Measurements from ENCODE around the gene MRPL38.

Gene MRPL38

DNA sequence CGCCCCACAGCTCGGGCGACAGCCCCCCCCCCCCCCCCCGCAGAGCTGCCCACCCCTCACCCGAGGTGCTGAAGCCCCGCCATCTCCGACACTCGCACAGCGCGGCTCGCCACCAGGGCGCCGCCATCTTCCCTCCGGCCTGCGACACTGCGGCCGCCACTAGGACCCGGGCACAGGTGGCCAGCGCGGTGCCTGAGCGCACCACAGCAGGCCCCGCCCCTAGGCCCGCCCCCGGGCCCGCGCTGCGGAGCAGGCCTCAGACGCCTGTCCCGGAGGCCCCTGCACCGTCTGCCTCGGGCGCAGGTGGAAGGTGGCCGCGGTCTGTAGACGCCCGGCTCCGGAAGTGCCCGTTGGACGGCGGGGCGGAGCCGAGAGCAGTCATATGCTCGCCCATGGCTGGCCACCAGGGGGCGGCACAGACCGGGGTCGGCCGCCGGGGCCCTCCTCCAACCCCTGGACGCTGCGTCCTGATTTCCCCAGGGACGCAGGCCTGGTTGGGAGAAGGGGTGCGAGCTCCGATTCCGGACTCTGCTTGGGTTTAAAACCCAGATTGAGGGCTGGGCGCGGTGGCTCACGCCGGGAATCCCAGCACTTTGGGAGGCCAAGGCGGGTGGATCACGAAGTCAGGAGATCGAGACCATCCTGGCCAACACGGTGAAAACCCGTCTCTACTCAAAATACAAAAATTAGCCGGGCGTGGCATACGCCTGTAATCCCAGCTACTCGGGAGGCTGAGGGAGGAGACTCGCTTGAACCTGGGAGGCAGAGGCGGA lies at the start of gene MRPL38:
TSS of gene MRPL38 (minus strand) at position 136 of the 773 bp plus-strand sequence. CDS start at position 127, 9 bp downstream.
- peak within 1 kb of the TSS; percentile 86 for H3K27ac ChIP-seq
- TF ChIP-seq, protein P1, sequence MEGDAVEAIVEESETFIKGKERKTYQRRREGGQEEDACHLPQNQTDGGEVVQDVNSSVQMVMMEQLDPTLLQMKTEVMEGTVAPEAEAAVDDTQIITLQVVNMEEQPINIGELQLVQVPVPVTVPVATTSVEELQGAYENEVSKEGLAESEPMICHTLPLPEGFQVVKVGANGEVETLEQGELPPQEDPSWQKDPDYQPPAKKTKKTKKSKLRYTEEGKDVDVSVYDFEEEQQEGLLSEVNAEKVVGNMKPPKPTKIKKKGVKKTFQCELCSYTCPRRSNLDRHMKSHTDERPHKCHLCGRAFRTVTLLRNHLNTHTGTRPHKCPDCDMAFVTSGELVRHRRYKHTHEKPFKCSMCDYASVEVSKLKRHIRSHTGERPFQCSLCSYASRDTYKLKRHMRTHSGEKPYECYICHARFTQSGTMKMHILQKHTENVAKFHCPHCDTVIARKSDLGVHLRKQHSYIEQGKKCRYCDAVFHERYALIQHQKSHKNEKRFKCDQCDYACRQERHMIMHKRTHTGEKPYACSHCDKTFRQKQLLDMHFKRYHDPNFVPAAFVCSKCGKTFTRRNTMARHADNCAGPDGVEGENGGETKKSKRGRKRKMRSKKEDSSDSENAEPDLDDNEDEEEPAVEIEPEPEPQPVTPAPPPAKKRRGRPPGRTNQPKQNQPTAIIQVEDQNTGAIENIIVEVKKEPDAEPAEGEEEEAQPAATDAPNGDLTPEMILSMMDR (conservative IDR thresholded peaks at IDR 0.05) = peak; percentile 98

DNA sequence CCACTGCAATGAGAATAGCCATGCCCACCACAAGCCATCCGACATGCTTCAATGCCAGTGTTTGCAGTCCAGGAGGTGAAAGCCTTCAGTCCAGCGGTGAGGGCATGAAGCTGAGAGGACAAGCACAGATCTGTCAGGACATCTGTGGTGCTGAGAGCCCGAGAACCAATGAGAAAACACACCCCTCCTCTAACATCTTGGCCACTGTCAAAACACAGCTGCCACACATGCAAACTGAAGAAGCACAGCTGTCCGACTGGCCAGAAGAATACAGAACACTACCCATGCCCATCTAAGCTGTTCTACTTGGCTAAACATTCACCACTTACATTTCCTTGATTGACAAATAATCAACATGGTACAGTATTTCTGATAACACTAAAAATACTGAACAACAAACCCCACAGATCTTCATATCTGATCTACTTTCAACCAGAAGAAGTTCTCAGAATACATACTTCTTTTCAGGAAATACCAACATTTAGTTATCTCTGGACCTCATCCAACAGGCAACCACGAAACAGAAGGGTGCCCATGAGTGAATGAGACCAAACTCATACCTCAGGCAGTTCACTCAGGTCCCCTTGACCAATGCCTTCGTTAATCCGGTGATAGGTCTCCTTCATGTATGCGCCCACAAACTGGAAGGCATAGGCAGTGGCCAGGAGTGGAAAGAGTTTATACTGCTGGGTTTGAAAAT lies 46.3 kb upstream of the MRPL38 start:
- no peak overlapping the region for H3K27ac ChIP-seq
- TF ChIP-seq, protein P1 (conservative IDR thresholded peaks at IDR 0.05) = no peak

DNA sequence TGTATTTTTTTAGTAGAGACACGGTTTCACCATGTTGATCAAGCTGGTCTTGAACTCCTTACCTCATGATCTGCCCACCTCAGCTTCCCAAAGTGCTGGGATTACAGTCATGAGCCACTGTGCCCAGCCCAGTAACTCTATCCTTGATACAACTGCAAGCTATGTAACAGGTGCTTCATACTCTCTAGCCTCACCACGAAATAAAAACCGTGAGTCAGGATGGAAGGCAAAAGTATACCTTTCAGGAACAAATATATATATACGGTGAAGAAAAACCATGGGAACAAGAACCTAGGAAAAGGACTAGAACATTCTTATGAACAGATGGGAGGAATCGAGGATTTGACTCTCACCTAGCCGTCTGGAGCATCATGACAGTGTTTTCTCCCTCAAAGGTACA lies 45.7 kb upstream of the MRPL38 start:
- TF ChIP-seq, protein P1 (conservative IDR thresholded peaks at IDR 0.05) = no peak
- no peak overlapping the region for H3K27ac ChIP-seq

DNA sequence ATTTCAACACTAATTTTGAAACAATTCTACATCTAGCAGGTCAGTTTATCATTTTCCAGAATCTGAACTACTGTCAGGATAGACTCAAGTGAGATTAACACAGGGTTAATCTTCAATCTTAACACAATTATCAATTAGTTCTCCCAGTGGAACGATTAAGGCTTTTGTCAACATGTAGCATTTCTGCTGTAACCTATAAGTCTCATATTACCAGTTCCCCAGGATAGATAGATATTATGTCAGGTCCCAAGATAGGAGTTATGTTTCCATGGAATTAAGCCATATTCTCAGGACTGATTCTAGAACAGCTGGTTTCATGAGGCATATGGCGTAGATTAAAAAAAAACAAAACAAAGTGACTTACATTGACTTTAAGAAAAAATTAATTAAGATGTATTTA lies 40.5 kb upstream of the MRPL38 start:
- peak overlapping the region; percentile 1; the same call in 1 of the 2 replicates for H3K27ac ChIP-seq
- TF ChIP-seq, protein P1 (conservative IDR thresholded peaks at IDR 0.05) = no peak

DNA sequence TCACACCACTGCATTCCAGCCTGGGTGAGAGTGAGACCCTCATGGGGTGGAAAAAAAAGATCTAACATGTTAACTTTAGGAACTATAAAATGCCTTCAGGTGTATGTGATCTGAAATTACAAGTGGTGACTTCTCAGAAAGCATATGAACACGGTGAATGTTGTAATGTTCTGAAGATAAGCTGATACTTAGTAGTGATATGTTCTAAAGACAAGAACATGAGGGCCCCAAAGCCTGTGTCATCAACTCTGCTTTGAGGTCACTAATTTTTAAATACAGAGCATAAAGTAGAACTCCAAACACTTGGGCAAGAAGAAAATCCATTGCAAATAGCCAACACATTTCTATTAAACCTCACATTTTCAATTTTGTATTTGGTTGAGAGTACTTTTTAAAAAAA lies 38.8 kb upstream of the MRPL38 start:
- H3K27ac ChIP-seq = no peak overlapping the region
- TF ChIP-seq, protein P1 (conservative IDR thresholded peaks at IDR 0.05) = no peak

DNA sequence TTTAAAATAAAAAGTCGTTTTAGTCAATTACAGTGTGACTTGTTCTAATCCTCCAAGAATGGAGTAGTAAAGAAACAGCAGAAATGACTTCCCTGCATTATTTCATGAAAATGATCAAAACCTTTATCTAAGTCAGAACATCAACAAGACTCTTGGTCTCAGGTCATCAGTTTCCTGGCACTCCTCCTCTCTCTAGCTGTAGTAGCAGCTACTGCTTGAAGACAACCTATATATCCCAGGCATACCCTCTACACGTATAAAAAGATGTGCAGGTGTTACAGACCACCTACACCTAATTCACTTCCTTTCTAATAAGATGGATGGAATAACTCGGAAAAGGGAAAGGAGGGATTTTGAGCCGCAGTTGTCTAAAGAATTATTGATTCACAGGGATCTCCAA lies 37.8 kb upstream of the MRPL38 start:
- TF ChIP-seq, protein P1 (conservative IDR thresholded peaks at IDR 0.05) = no peak
- H3K27ac ChIP-seq = no peak overlapping the region

DNA sequence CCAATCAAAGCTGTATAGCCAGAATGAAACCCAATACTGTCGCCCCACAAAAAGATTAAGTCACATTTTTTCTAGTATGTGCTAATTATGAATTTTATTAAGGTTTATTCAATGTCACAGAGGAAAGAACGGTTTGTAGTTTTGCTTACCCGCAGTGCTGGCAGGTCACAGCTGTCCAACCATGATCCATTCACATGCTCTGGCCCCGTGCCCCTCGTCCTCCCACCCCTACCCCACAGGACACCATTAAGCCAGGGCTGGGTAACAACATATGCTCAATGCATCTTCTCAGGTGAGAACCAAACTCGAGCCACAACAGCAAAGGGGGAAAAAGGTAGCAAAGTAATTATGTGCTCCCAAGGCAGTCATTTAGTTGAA lies 36.7 kb upstream of the MRPL38 start:
- TF ChIP-seq, protein P1 (conservative IDR thresholded peaks at IDR 0.05) = 0 out of 2 replicates have a peak, but pooled peaks have one; percentile 1
- peak overlapping the region; percentile 77 for H3K27ac ChIP-seq
